WI38 (cell line): ENCODE measurements around the gene SNTB2.

Experiments used
- H3K4me3 ChIP-seq: 2 replicates; pipeline ENCODE4 v1.5.1; 2011; ENCODE audit warnings: low read depth, mild to moderate bottlenecking, control low read depth, low read length
- CTCF ChIP-seq: IDR thresholded peaks from 2 replicates; pipeline ENCODE4 v1.5.1; 2012; ENCODE audit warnings: low read depth, mild to moderate bottlenecking, control low read depth, low read length

Gene SNTB2

GRCh38 chr16:69270831-69271230 lies 83.9 kb downstream of the SNTB2 start:
- H3K4me3 ChIP-seq: no peak overlapping the region
- no peak for TF ChIP-seq CTCF

- H3K4me3 ChIP-seq: no peak overlapping the region
- TF ChIP-seq CTCF: no peak
These were observed 86.0 kb downstream of the SNTB2 start for GRCh38 chr16:69273009-69273408.

GRCh38 chr16:69274699-69275235 lies 87.8 kb downstream of the SNTB2 start:
- no peak overlapping the region for H3K4me3 ChIP-seq
- no peak for TF ChIP-seq CTCF

GRCh38 chr16:69276148-69277115 lies 89.5 kb downstream of the SNTB2 start:
- TF ChIP-seq CTCF: no peak
- H3K4me3 ChIP-seq: 0 out of 2 replicates have a peak overlapping the region, but pooled peaks have one; percentile 23

- TF ChIP-seq CTCF: no peak
- H3K4me3 ChIP-seq: no peak overlapping the region
These were observed 90.4 kb downstream of the SNTB2 start for GRCh38 chr16:69277413-69277812.

GRCh38 chr16:69283851-69284250 lies 96.9 kb downstream of the SNTB2 start:
- H3K4me3 ChIP-seq: no peak overlapping the region
- no peak for TF ChIP-seq CTCF

- TF ChIP-seq CTCF: no peak
- H3K4me3 ChIP-seq: no peak overlapping the region
These were observed 98.3 kb downstream of the SNTB2 start for GRCh38 chr16:69285240-69285639.
